ENCODE measurements around the gene GRK5.

Gene GRK5

DNA sequence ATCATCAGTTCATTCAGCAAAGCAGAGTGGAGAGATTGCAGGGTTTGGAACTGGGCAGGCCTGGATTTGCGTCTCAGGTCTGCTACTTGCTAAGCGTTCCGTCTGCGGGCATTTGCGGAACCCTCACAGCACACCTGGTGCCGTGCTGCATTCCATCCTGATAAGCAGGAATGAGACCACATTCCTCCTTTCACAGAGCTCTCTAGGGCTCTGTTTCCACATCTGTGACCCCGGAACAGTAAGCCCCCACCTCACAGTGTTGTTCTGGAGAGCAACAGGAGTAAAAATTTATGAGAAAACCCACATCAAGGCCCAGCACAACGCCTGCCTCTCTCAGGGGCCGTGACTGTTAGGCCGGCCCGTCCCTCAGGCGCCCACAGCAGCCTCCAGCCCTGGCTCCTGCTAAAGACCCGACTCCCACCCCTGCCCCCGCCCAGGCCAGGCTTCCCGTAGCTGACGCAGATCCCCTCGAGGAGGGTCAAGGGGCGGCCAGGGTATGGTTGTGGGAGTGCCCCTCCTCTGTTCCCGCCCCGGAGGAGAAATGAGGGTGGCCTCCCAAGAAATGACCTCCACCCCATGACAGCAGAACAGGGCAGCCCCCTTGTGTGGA is 206.2 kb downstream of the GRK5 start:
- TF ChIP-seq, protein P1, sequence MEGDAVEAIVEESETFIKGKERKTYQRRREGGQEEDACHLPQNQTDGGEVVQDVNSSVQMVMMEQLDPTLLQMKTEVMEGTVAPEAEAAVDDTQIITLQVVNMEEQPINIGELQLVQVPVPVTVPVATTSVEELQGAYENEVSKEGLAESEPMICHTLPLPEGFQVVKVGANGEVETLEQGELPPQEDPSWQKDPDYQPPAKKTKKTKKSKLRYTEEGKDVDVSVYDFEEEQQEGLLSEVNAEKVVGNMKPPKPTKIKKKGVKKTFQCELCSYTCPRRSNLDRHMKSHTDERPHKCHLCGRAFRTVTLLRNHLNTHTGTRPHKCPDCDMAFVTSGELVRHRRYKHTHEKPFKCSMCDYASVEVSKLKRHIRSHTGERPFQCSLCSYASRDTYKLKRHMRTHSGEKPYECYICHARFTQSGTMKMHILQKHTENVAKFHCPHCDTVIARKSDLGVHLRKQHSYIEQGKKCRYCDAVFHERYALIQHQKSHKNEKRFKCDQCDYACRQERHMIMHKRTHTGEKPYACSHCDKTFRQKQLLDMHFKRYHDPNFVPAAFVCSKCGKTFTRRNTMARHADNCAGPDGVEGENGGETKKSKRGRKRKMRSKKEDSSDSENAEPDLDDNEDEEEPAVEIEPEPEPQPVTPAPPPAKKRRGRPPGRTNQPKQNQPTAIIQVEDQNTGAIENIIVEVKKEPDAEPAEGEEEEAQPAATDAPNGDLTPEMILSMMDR (conservative IDR thresholded peaks at IDR 0.05; ENCODE audit: low read depth, low read length) = no peak
- peak; percentile 96 for DNase-seq (ENCODE audit: low read depth)
- H3K4me3 ChIP-seq (ENCODE audit: low read depth, low read length) = no peak overlapping the region

DNA sequence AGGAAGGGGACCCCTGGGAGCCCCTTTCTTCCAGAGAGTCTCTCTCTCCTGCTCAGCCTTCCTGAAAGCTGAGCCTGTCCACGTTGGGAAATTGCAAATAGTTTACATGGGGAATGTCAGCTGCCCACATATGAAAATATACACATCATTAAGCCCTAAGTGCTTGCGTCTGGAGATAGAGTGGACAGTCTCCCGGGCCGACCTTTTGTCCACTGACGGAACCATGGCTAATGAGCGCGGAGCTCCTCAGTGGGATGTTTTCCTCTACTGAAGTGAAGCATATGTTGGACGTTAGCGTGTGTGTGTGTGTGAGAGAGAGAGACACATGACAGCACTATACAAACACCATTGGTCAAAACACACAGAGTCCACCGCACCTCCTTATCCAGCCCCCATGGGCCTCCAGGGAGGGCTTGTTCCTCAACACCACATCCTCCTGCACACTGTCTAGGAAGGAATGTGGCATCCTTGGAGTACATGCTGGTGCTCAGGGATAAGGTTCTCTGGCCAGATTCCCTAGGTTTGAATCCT is 206.8 kb downstream of the GRK5 start:
- TF ChIP-seq, protein P1 (conservative IDR thresholded peaks at IDR 0.05; ENCODE audit: low read depth, low read length) = no peak
- DNase-seq (ENCODE audit: low read depth) = peak; percentile 100
- H3K4me3 ChIP-seq (ENCODE audit: low read depth, low read length) = no peak overlapping the region

DNA sequence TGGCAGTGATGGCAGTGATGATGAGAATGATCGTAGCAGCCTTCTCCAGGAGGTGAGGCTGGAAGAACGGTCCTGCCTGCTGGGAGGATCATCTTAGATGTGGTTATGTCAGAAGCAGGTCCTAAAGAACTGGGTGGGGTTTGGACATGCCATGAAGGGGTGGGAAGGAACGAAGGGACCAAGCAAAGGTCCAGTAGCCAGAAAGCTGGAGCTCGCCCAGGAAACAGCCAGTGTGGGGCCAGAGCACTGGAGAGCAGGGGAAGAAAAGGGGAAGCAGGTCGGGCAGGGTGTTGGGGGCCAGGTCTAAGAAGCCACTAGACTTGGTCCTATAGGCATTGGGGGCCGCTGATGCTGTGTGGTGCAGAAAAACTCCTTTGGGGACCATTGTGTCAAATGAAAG is 207.8 kb downstream of the GRK5 start:
- no peak for DNase-seq (ENCODE audit: low read depth)
- TF ChIP-seq, protein P1 (conservative IDR thresholded peaks at IDR 0.05; ENCODE audit: low read depth, low read length) = no peak
- no peak overlapping the region for H3K4me3 ChIP-seq (ENCODE audit: low read depth, low read length)

DNA sequence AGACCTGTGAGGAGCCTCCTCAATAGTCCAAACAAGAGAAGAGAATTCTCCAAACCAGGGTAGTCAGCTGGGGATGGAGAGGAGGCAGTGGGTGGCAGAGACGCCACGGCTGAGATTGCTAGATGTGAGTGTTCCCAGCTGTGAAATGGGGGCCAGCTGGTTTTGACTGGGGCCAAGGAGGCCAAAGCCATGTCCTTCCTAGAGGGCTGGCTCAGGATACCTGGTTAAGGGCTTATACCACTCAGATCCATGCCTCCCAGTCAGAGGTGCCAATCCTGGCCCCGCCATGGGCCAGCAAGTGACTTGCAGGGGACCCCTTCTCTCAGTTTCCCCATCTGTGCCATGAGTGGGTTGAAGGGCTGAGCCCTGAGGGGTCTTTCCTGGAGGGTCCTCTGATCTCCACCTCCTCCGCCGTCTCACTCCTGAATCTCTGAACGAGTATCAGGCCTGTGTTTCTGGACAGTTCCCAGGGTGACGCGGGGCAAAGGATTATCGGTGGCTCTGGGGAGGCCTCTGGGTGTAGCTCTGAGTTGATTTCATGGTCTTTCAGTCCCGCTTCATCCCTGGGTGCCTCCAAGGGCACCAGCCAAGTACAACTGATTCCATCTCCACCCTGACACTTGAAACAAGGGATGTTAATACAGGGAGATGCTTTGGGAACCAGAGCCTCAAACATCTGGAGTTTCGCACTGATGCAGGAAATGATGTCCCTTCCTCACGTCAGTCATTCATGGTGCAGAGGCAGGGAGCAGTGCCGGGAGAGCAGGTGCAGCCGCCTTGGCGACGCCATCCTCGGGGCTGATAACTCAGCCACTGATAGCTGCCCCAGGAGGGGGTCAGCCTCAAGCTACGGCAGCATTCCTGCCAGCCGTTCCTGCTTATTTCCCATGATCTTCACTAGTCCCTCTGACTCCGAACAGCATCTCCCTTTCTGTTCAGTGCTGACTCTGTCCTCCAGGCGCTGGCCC is 208.4 kb downstream of the GRK5 start:
- H3K4me3 ChIP-seq (ENCODE audit: low read depth, low read length) = no peak overlapping the region
- no peak for DNase-seq (ENCODE audit: low read depth)
- TF ChIP-seq, protein P1 (conservative IDR thresholded peaks at IDR 0.05; ENCODE audit: low read depth, low read length) = no peak

DNA sequence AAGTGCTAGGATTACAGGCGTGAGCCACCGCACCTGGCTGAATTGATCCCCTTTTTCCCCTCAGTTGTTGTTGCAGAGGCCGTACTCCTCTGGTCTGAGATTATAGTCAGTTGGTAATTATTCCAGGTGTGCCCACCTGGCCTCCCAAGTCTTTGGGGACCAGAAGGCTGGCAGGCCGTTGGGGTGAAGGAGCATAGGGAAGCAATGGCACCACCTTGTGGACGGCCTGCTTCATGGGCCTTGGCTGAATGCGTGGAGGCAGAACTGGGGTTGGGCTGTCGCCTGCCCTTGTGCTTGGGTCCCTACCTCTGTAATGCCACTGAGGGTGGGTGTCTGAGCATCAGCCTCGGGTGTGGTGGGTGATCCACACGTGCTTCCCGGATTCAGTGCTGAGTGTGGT is 209.5 kb downstream of the GRK5 start:
- TF ChIP-seq, protein P1 (conservative IDR thresholded peaks at IDR 0.05; ENCODE audit: low read depth, low read length) = peak; percentile 85
- no peak overlapping the region for H3K4me3 ChIP-seq (ENCODE audit: low read depth, low read length)
- peak; percentile 68 for DNase-seq (ENCODE audit: low read depth)

DNA sequence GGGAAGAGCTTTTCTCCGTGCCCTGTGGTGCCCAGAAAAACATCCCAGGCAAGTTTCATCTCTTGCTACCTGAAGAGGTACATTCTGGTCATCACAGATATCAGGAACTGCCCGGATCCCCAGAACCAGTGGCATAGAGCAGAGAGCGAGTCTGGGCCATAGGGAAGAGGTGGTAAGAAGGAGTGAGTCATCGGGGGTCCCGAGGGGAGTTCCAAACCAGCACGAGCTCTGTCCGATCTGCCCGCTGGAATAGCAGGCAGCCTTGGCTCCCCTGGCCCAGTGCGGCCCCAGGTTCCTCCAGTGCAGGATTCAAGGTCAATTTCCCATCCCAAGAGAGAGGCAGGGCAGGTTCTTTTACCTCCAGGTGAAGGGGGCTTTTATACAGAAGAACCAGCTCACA is 210.5 kb downstream of the GRK5 start:
- TF ChIP-seq, protein P1 (conservative IDR thresholded peaks at IDR 0.05; ENCODE audit: low read depth, low read length) = no peak
- DNase-seq (ENCODE audit: low read depth) = no peak
- H3K4me3 ChIP-seq (ENCODE audit: low read depth, low read length) = no peak overlapping the region

All from choroid plexus epithelial cell (primary cell).